SK-N-SH treated with all-trans-retinoic acid at 6 μM for 48 hours (cell line): Measurements from ENCODE around the gene NFKB1.

ENCODE experiments used
- ARNTL ChIP-seq: fragments of 450-650 bp; formaldehyde crosslinking; IDR thresholded peaks from 2 replicates; pipeline ENCODE4 v1.5.0; 2020; ENCODE audit warnings: low read depth, mild to moderate bottlenecking, moderate library complexity, borderline replicate concordance
- CSDC2 ChIP-seq: fragments of 250-450 bp; sonication (Bioruptor Pico); IDR thresholded peaks from 2 replicates; pipeline ENCODE4 v1.5.0; 2020; ENCODE audit warnings: mild to moderate bottlenecking, moderate library complexity
- ESRRG ChIP-seq: fragments of 250-450 bp; sonication (Bioruptor Pico); IDR thresholded peaks from 2 replicates; pipeline ENCODE4 v1.6.1; 2021; ENCODE audit warnings: mild to moderate bottlenecking
- RARB ChIP-seq: fragments of 250-450 bp; sonication (Bioruptor Pico); IDR thresholded peaks from 2 replicates; pipeline ENCODE4 v1.8.0; 2021; ENCODE audit warnings: mild to moderate bottlenecking, moderate library complexity
- SNAI2 ChIP-seq: fragments of 250-450 bp; sonication (Bioruptor Pico); IDR thresholded peaks from 2 replicates; pipeline ENCODE4 v1.5.0; 2020; ENCODE audit warnings: mild to moderate bottlenecking, moderate library complexity
- TCF4 ChIP-seq: fragments of 250-450 bp; sonication (Bioruptor Pico); IDR thresholded peaks from 2 replicates; pipeline ENCODE4 v1.8.0; 2021; ENCODE audit warnings: mild to moderate bottlenecking, moderate library complexity, borderline replicate concordance
- ZC3H10 ChIP-seq: fragments of 250-450 bp; sonication (Bioruptor Pico); IDR thresholded peaks from 2 replicates; pipeline ENCODE4 v1.5.1; 2021; ENCODE audit warnings: mild to moderate bottlenecking, moderate library complexity
- ZFP30 ChIP-seq: fragments of 450-650 bp; formaldehyde crosslinking; IDR thresholded peaks from 2 replicates; pipeline ENCODE4 v1.5.0; 2022; ENCODE audit warnings: mild to moderate bottlenecking, moderate library complexity
- ZNF70 ChIP-seq: fragments of 450-650 bp; formaldehyde crosslinking; IDR thresholded peaks from 2 replicates; pipeline ENCODE4 v1.5.0; 2020; ENCODE audit warnings: mild to moderate bottlenecking, moderate library complexity
- ZNF8 ChIP-seq: fragments of 450-650 bp; formaldehyde crosslinking; IDR thresholded peaks from 2 replicates; pipeline ENCODE4 v1.5.0; 2020; ENCODE audit warnings: mild to moderate bottlenecking, moderate library complexity
- TF ChIP-seq, protein P1 (sequence below): fragments of 250-450 bp; sonication (Bioruptor Pico); IDR thresholded peaks from 2 replicates; pipeline ENCODE4 v1.5.1; 2020; ENCODE audit warnings: low read depth, mild to moderate bottlenecking, moderate library complexity
- TF ChIP-seq, protein P2 (sequence below): fragments of 250-450 bp; sonication (Bioruptor Pico); IDR thresholded peaks from 2 replicates; pipeline ENCODE4 v1.8.0; 2020; ENCODE audit warnings: mild to moderate bottlenecking, moderate library complexity, borderline replicate concordance

DNA sequence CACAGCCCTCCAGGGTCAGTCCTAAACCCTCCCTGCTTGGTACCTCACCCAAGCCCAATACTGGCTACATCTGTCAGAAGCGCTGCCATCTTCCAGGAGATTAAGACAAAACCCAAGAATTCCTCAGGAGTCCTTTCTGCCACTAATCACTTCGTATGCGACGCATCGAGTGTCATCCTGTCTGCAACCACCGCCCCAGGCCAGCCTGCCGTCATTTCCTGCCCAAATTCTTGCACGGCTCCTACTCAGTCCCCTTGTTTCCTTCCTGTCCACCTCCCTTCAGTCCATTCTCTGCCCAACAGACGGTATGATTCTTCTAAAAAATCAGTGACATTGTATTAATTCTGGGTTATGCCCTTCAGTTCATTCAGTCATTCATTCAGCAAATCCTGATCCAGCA is 113.6 kb downstream of the NFKB1 start:
- TF ChIP-seq ARNTL (CRISPR knock-in tag) (no peak), CSDC2 (CRISPR knock-in tag) (no peak), ESRRG (CRISPR knock-in tag) (no peak), RARB (CRISPR knock-in tag) (no peak), ZFP30 (CRISPR knock-in tag) (no peak), ZNF70 (CRISPR knock-in tag) (no peak), ZNF8 (CRISPR knock-in tag) (no peak), TCF4 (CRISPR knock-in tag) (no peak), ZC3H10 (no peak), SNAI2 (CRISPR knock-in tag) (no peak)
- TF ChIP-seq, protein P1, sequence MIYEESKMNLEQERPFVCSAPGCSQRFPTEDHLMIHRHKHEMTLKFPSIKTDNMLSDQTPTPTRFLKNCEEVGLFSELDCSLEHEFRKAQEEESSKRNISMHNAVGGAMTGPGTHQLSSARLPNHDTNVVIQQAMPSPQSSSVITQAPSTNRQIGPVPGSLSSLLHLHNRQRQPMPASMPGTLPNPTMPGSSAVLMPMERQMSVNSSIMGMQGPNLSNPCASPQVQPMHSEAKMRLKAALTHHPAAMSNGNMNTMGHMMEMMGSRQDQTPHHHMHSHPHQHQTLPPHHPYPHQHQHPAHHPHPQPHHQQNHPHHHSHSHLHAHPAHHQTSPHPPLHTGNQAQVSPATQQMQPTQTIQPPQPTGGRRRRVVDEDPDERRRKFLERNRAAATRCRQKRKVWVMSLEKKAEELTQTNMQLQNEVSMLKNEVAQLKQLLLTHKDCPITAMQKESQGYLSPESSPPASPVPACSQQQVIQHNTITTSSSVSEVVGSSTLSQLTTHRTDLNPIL (CRISPR knock-in tag), result no peak
- TF ChIP-seq, protein P2, sequence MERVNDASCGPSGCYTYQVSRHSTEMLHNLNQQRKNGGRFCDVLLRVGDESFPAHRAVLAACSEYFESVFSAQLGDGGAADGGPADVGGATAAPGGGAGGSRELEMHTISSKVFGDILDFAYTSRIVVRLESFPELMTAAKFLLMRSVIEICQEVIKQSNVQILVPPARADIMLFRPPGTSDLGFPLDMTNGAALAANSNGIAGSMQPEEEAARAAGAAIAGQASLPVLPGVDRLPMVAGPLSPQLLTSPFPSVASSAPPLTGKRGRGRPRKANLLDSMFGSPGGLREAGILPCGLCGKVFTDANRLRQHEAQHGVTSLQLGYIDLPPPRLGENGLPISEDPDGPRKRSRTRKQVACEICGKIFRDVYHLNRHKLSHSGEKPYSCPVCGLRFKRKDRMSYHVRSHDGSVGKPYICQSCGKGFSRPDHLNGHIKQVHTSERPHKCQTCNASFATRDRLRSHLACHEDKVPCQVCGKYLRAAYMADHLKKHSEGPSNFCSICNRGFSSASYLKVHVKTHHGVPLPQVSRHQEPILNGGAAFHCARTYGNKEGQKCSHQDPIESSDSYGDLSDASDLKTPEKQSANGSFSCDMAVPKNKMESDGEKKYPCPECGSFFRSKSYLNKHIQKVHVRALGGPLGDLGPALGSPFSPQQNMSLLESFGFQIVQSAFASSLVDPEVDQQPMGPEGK (CRISPR knock-in tag), result no peak
